ENCODE measurements around the gene MLPH.

Gene MLPH

GRCh38 chr2:237585590-237586221, 98.7 kb downstream of the MLPH start:
- no peak overlapping the region for H3K27ac ChIP-seq
- TF ChIP-seq ZFX (IDR thresholded peaks at IDR 0.05) (no peak), CTCF (conservative IDR thresholded peaks at IDR 0.05) (no peak)

GRCh38 chr2:237588044-237588696, 101.1 kb downstream of the MLPH start:
- no peak overlapping the region for H3K27ac ChIP-seq
- TF ChIP-seq ZFX (IDR thresholded peaks at IDR 0.05), result no peak
- TF ChIP-seq CTCF (conservative IDR thresholded peaks at IDR 0.05), result no peak

- TF ChIP-seq CTCF (conservative IDR thresholded peaks at IDR 0.05), result no peak
- no peak for TF ChIP-seq ZFX (IDR thresholded peaks at IDR 0.05)
- peak within 1 kb of the TSS; percentile 95 for H3K27ac ChIP-seq
Measured at GRCh38 chr2:237590272-237591140, 103.5 kb downstream of the MLPH start, which contains the start of gene RAB17. TSS of gene RAB17 (minus strand) at chr2:237590734. CDS start at chr2:237586154, 4,580 bp downstream.

- H3K27ac ChIP-seq, result peak overlapping the region; percentile 95
- TF ChIP-seq ZFX (IDR thresholded peaks at IDR 0.05), result no peak
Measured at GRCh38 chr2:237591141-237591881, 104.3 kb downstream of the MLPH start.

GRCh38 chr2:237592425-237592980, 105.5 kb downstream of the MLPH start:
- H3K27ac ChIP-seq, result peak overlapping the region; percentile 95
- TF ChIP-seq CTCF (conservative IDR thresholded peaks at IDR 0.05) (no peak), ZFX (IDR thresholded peaks at IDR 0.05) (no peak)

GRCh38 chr2:237593036-237593435, 106.0 kb downstream of the MLPH start:
- TF ChIP-seq ZFX (IDR thresholded peaks at IDR 0.05) (no peak), CTCF (conservative IDR thresholded peaks at IDR 0.05) (no peak)
- H3K27ac ChIP-seq, result 0 out of 2 replicates have a peak overlapping the region, but pooled peaks have one; percentile 66

All from C4-2B (cell line).